HG03439 (cell line): ENCODE measurements around the gene MRPL46.
"Not testable (repeated sequence)": the region's sequence is repeated elsewhere in the genome, so short reads cannot be mapped to it uniquely, and the experiment has no call there.

ENCODE experiments used
- ATAC-seq: cut with Tn5 transposase; IDR thresholded peaks from one replicate; pipeline ENCODE4 v1.9.1; 2021; ENCODE audit warnings: mild to moderate bottlenecking, moderate library complexity; ENCODE audit not compliant: unreplicated experiment

Gene MRPL46

GRCh38 chr15:88447206-88447605, 20.0 kb downstream of the MRPL46 start:
- ATAC-seq, result no peak

- ATAC-seq, result no peak
Measured at GRCh38 chr15:88441076-88441730, 26.0 kb downstream of the MRPL46 start.

DNA sequence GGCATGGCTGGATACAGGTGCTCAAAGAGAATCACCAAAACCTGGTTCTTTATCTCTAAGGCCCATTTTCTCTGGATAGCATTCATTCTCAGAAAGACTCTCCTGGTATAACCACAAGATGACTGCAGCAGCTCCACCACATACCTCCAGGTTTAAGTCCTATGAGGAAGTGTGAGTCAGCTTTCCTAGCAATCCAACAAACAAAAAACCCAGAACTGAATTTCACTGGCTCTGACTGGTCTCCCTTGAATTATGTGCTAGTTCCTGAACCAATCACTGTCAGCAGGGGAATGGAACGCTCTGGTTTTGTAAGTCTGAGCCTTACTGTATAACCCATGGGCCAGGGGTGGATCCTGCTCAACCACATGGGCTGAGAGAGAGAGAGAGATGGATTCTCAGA, 27.2 kb downstream of the MRPL46 start:
- ATAC-seq, result no peak

DNA sequence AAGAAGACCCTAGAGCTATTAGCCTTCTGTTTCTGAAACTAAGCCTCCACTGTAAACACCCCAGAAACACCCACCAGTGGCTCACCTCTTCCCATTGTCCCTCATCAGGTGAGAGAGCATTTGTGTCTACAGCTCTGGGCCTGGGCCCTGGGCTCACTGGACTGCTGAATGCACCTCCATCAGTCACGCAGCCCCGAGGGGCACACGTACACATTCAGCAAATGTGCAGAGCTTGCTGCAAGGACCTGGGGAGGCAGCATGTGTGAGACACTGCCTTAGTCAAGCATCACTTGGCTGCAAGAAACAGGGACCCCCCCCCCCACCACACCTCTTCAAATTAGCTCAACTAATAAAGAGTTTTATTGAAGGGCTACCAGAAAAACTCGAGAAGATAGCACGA, 29.0 kb downstream of the MRPL46 start:
- no peak for ATAC-seq

DNA sequence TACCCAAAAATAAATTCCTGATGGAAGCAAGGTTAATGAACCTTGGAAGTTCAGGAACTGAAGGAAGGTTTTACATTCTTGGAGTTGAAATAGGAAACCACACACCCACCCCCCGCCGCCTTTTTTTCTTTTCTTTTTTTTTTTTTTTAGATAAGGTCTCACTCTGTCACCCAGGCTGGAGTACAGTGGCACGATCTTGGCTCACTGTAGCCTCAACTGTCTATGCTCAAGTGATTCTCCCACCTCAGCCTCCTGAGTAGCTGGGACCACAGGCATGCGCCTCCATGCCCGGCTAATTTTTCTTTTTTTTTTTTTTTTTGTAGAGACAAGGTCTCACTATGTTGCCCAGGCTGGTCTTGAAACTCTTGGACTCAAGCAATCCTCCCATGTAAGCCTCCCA, 33.1 kb downstream of the MRPL46 start:
- ATAC-seq, result not testable (repeated sequence)

DNA sequence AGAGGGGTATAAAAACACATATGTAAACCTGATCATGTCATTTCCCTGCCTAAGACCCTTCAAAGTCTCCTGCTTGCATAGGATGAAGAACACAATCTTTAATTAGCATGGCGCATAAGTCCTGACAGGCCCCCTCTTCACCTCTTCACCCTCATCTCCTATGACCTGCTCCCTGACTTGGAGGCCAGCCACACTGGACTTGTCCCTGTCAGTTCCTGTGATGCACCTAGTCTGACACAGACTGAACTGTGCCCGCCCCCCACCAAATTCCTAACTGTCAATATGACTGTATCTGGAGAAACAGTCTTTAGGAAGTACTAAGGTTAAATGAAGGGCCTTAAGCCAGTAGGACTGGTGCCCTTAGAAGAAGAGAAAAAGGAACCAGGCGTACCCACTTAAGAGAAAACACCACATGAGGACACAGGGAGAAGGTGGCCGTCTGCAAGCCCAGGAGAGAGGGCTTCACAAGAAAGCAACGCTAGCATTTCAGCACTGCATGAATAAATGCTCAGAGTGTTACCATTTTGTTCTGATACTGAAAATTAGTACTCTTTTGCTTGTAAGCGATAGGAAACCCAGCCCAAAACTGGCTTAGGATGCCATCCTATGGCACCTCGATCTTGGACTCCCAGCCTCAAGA, 34.0 kb downstream of the MRPL46 start:
- ATAC-seq, result no peak

DNA sequence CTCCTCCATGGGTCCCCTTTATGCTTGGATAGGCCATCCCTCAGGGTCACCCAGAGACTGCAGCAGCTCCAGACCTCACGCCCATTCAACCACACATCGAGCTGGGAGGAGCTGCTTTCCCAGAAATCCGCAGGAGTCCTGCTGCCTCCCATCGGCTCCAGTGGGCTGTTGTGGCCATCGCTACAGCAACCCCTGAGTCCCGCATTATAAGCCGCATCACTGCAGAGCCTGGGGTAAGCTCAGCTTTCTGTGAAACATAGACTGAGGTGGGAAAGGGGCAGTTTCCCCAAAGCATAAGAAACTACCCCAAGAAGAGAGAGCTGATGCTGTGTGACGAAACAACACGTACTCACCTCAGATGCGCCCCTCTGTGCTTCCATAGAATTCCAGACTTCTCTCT, 35.7 kb downstream of the MRPL46 start:
- no peak for ATAC-seq

DNA sequence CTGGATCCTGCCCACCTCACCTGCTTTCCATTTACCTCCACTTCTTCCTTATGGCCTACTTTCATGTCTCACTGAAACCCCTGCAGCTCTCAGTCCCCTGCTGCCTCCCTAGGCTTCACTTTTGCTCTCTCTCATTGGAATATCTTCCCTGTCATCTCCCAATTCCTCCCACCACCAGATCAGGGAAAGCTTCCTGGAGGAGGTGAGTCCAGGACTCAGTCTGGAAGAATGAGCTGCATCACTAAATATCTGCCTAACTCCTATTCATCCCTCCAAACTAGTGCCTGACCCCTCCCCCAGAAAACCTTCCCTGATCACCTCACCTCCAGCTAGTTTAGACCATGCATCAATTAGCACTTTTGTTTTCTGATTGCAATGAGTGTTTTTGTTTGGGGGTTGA, 37.1 kb downstream of the MRPL46 start:
- no peak for ATAC-seq

GRCh38 chr15:88428805-88429605, 38.2 kb downstream of the MRPL46 start:
- ATAC-seq, result no peak

DNA sequence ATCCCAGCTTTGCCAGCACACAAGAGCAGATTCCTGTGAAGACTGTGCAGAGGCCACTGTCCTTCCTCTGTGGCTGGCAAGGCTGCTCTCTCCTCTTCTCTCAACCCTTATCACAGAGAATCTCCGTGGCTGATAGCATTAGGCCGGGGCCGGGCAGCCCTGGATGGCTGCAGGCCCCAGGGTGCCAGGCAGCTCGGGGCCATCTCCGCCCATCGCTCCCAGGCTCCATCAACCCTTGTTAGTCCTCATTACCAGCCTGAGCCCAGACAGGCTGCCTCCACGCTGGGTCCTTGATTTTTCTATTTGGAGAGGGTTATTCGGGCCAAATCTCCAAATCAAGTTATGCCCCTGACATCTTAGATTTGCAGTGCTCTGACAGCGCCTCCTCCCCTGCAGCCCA, 39.1 kb downstream of the MRPL46 start:
- ATAC-seq, result no peak

DNA sequence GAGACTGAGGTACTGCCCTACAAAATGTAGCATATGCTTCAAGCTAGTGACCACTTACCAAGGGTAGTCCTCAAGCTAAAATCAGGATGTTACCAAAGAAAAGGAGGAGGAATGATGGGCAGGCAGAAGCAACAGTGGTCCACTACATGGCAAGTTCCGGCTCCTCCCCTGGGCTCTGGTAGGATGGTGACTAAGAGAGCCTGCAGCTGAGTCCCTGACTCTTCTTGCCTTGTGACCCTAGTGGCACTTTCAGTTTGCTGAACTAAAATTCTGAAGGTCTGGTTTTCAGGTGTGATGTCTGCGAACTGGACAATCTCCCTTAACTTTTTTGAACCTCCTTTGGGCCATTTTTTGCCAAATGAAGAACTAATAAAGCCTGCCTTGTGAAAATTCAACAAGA, 40.9 kb downstream of the MRPL46 start:
- ATAC-seq, result no peak

GRCh38 chr15:88423331-88423730, 43.9 kb downstream of the MRPL46 start:
- no peak for ATAC-seq

GRCh38 chr15:88419830-88420229, 47.4 kb downstream of the MRPL46 start:
- no peak for ATAC-seq
